ENCODE results near the gene TRMT44.

DNA sequence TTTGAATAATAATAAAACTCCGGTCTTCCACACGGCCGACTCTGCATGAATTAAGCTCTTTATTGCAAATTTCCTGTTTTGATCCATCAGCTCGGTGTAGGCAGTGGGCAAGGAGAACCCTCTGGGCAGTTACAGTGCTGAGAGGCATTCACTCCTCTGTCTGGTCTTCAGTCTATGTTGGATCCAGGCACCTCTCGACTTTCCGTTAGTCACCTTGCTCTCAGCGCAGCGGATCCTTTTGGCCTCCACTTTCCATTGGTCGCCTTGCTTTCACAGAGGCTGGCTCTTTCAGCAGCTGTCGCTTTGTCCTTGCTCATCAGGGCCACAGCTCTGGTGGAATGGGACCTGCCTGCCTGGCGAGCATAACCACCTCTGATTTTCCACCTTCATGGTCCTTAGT lies 52.9 kb downstream of the TRMT44 start:
- TF ChIP-seq, protein P1, sequence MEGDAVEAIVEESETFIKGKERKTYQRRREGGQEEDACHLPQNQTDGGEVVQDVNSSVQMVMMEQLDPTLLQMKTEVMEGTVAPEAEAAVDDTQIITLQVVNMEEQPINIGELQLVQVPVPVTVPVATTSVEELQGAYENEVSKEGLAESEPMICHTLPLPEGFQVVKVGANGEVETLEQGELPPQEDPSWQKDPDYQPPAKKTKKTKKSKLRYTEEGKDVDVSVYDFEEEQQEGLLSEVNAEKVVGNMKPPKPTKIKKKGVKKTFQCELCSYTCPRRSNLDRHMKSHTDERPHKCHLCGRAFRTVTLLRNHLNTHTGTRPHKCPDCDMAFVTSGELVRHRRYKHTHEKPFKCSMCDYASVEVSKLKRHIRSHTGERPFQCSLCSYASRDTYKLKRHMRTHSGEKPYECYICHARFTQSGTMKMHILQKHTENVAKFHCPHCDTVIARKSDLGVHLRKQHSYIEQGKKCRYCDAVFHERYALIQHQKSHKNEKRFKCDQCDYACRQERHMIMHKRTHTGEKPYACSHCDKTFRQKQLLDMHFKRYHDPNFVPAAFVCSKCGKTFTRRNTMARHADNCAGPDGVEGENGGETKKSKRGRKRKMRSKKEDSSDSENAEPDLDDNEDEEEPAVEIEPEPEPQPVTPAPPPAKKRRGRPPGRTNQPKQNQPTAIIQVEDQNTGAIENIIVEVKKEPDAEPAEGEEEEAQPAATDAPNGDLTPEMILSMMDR (IDR thresholded peaks at IDR 0.05; ENCODE audit: low read depth, low read length), result no peak
- TF ChIP-seq EZH2phosphoT487 (IDR thresholded peaks at IDR 0.05; ENCODE audit: low read depth), result no peak

All from OCI-LY3 (cell line).